ENCODE results near the gene TDO2.
"Not testable (repeated sequence)": the region's sequence is repeated elsewhere in the genome, so short reads cannot be mapped to it uniquely, and the experiment has no call there.

Gene TDO2

GRCh38 chr4:155907556-155907955 is 4.1 kb downstream of the TDO2 start:
- no peak for DNase-seq (ENCODE audit: low spot score)

DNA sequence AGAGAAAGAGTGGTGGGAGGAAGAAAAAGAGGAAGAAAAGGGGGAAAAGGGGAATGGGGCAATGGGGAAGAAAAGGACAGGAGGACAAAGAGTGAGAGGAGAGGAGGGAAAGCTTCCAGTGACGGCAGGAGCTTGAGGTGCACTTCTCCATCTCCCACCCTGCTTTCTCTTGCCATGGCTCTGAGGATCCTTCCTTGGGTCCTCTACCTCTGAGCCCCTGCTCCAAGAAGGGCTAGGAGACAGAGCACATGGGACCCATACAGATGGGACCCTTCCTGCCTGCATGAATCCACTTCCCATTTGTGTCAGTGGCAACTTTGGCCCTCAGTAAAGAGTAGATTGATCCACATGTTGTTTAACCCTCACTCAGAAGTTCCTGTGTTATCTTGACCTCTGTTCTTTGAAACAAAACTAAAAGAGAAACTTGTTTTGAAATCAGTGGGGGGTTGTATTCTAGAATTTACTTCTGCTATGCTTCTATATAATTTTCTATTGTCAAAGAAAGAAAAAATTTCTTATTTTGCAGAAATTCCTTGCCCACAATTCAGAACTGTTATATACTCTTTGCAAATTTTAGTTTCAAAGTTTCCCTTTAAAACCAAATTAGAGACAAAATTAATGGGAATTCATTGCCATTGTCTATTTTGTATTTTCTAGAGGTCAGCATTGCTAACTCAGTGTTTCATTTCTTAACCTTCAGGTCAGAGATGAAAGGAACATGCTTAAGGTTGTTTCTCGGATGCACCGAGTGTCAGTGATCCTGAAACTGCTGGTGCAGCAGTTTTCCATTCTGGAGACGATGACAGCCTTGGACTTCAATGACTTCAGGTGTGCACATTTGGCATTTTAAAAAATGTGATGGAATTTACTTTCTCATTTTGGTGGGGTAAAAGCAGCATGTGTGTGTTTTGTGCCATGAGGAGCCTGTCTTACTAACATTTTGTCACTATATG is 5.0 kb downstream of the TDO2 start:
- no peak for DNase-seq (ENCODE audit: low spot score)

- DNase-seq (ENCODE audit: low spot score): no peak
These were observed 6.2 kb downstream of the TDO2 start for GRCh38 chr4:155909615-155910226.

GRCh38 chr4:155911905-155912304 is 8.4 kb downstream of the TDO2 start:
- DNase-seq (ENCODE audit: low spot score): no peak

- DNase-seq (ENCODE audit: low spot score): no peak
These were observed 11.3 kb downstream of the TDO2 start for GRCh38 chr4:155914782-155915181.

DNA sequence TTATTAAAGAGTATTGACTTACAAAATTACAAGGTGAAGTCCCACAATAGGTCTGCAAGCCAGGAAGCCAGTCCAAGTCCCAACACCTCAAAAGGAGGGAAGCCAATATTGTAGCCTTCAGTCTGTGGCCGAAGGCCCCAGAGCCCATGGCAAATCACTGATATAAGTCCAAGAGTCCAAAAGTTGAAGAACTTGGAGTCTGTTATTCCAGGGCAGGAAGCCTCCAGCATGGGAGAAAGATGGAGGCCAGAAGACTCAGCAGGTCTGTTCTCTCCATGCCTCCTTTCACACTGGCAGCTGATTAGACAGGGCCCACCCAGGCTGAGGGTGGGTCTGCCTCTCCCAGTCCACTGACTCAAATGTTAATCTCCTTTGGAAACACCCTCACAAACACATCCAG is 18.1 kb downstream of the TDO2 start:
- no peak for DNase-seq (ENCODE audit: low spot score)

DNA sequence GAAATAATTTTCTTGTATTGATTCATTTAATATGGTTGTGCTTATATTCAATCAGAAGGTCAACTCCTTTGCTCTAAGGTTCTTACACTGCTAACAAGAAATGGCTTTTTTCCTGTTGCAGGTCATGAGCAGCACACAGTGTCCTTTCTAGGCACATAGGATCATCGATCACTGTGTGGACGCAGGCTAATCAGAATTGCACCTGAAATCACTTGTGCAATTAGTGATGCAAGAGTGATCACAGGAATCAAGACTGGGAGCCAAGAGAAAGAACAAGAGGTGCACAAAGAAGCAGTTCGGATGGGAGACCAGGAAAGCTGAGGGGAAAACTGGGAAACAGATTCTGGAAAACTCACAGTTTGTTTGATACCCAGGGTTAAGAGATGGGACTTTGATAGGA is 21.1 kb downstream of the TDO2 start:
- no peak for DNase-seq (ENCODE audit: low spot score)

DNA sequence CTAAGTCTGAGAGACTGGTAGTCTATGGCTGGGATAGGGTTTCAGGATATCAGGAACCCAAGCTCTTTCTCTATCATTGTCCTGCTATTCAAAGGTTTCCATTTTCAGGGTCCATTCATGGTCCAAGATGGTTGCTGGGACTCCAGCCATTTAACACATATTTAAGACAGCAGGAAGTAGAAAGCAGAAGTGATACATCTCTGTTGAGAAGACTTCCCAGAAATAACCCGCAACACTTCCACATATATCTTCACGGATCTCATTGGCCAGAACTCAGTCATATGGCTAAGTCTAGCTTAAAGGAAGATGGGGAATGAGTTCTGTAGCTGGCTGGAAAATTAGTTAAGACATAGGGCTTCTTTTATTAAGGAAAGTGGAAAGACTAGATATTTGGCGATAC is 26.3 kb downstream of the TDO2 start:
- DNase-seq (ENCODE audit: low spot score): no peak

DNA sequence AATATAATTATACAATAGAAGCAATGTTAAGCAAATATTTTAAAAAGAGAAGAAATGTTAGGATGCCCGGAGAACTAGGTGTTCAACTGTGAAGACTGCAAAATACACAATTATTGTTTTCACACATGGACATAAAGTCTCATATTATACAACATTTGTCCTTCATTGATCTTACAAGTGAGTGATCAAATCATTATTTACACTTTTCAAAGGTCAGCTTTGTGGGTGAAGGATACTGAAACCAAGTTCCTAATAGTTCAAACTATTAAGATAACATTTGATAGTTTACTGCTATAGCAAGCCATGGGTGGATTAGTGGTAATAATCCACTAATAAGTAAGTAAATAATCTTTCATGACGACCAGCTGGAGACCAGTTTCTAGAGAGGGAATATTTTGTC is 26.8 kb downstream of the TDO2 start:
- DNase-seq (ENCODE audit: low spot score): no peak

DNA sequence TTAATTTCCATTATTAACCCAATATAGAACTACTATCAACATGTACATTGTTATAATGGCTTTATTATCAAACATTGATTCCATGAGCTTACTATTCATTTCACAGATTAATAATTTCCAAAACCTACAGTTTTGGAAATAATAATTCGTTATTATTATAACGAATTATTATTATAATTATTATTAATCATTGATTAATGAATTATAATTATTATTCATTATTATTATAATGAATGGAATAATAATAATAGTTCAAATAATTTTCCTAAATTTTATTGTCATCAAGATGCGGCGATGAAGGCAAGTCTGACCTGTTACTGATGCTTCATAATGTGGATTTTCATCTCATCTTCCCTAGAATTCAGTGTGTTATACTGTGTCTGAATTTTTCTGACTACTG is 28.1 kb downstream of the TDO2 start:
- no peak for DNase-seq (ENCODE audit: low spot score)

DNA sequence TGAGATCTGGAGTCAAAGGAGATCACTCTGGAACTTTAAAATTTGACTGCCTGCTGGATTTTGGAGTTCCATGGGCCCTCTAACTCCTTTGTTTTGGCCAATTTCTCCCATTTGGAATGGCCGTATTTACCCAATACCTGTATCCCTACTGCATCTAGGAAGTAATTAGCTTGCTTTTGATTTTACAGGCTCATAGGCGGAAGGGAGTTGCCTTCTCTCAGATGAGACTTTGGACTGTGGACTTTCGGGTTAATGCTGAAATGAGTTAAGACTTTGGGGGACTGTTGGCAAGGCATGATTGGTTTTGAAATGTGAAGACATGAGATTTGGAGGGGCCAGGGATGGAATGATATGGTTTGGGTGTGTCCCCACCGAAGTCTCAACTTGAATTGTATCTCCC is 31.1 kb downstream of the TDO2 start:
- not testable (repeated sequence) for DNase-seq (ENCODE audit: low spot score)

- DNase-seq (ENCODE audit: low spot score): no peak
These were observed 32.0 kb downstream of the TDO2 start for GRCh38 chr4:155935389-155935986.

DNA sequence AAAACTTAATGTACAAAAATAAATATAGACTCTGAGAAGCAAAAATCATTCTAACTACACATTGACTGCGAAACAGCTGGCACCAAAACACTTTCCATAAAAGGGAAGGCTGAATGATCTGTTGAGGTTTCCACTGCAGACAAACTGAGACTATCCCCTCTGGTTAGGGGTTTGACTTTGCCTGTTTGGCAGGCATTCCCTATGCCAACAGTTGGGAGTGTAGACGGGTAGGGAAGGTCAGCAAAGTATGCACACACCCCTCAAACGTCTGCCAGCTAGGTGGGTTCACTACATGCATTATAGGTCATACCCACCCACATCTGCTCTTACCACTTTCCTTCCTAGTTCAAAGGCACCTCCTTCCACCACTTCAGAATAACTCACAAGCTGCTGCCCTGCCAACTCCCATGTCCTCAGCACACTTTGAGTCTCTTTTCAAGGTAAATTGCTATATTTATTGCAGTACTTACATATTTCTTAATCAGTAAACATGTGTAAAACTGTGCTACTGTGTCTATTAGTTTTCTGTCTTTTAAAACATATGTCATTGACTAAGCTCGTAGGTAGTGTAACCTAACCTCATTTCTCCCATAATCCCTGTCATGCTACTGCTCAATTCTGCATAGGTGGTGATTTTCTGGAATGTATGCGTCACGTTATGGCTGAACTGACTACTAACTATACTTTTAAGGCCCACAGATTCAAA is 37.7 kb downstream of the TDO2 start:
- no peak for DNase-seq (ENCODE audit: low spot score)

GRCh38 chr4:155941820-155942219 is 38.3 kb downstream of the TDO2 start:
- no peak for DNase-seq (ENCODE audit: low spot score)

DNA sequence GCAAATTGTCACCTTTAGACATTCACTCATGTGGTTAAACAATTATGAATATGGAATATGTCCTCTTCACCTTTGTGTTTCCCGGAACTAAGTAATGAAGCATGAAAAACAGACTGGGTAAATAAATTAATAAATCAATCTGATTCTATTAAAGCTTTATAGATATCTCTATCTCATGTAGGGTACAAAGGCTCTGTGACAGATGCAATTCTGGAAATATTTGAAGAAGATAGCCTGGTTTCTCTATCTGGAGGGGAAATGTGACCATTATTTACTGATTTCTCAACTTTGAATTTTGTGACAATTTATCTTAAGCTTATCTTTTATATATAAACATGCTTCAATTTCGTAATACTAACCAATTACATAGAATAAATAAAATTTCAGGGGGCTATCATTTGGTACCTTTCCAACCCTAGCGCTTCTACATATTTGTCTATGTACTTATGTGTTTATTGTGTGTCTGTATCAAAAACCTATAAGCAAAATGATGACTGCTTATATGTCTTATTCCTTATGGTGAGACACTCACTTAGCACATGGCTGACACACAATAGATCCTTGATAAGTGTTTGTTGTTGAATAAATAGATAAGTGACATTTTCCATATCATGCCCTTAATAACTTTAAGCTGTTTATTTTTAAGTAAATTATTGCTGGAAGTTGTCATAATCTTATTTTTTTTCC is 40.3 kb downstream of the TDO2 start:
- no peak for DNase-seq (ENCODE audit: low spot score)

DNA sequence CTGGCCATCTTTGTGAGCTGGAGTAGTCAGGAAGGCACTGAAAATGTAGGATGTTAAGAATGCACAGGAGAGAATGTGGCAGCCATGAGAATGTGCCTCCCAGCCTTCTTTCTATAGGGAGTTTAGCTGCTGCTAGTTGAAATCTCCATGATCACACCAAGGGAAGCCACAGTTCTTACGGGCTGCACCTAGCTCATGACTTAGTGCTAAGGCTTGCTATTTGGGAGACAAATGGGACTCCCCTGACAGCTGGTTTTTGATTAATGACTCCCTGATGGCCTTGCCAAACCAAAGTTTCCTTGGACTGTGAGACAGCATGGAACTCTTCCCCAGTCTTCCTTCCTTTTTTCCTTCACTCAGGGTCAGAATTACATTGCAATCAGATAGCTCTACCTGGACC is 41.0 kb downstream of the TDO2 start:
- DNase-seq (ENCODE audit: low spot score): no peak

GRCh38 chr4:155946486-155946885 is 43.0 kb downstream of the TDO2 start:
- no peak for DNase-seq (ENCODE audit: low spot score)

DNA sequence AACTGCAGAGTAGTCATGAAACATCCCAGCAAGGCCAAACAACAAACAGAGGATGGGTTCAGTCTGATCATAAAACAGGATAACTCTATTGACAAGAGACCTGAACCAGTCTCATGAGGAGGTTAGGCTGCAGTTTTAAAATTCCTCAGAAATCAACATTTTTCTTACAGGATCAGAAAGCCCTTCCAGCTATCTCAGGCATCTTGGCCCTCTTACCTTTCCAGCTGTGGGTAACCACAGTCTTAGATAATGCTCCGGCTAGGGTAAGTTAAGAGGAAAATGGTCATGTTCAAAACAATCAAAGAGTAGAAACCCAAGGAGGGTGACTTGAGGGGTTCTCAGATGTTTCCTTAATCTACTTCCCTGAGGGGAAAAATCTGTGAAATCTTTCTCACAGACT is 45.0 kb downstream of the TDO2 start:
- no peak for DNase-seq (ENCODE audit: low spot score)

DNA sequence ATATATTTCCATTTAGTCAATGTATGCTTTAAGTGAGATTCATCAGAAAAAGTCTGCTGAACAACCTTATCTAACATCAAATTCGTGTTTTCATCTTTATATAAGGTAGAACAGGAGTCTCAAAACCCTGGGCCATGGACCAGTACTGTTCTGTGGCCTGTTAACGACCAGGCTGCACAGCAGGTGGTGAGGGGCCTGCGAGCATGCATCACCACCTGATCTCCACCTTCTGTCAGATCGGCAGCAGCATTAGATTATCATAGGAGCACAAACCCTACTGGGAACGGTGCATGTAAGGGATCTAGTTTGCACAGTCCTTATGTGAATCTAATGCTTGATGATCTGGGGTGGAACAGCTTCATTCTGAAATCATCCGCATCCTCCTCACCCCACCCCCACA is 47.0 kb downstream of the TDO2 start:
- DNase-seq (ENCODE audit: low spot score): no peak

DNA sequence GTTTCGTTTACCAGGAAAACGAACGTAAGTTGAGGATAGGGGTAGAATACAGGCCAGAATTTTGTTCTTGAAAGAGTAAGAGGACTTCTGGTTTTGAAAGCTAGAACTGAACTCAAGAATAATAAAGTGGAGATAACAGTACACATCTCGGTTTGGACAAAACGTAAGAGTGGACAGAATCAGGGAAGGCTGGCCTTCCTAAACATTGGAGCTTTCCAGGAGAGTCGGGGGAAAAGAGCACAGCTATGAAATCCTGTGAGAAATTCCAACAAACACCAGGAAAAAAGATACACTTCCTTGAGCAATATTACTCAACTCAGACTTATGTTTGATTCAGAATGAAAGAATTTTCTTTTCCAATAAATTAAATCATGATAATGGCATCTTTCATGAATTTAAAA is 49.0 kb downstream of the TDO2 start:
- no peak for DNase-seq (ENCODE audit: low spot score)

GRCh38 chr4:155953151-155954117 is 49.9 kb downstream of the TDO2 start, which contains the start of gene CTSO:
Gene CTSO (minus strand): TSS chr4:155953866. CDS start chr4:155953847, 19 bp downstream.
- peak; percentile 29 for DNase-seq (ENCODE audit: low spot score)

Data from hematopoietic multipotent progenitor cell treated with erythropoietin and hydrocortisone succinate and interleukin-3 and kit ligand, for 15 days (in vitro differentiated cells).